Effector memory CD8-positive, alpha-beta T cell (primary cell): Measurements from ENCODE around the gene PTPRF.

ENCODE experiments used
- ATAC-seq: fragments of 150-1000 bp; cut with Tn5 transposase; replicated peaks from 2 replicates; pipeline ENCODE4 v1.10.0; 2021; ENCODE audit warnings: mild to moderate bottlenecking, moderate library complexity
- DNase-seq, 3 experiments: peaks; one replicate each; pipeline ENCODE4 v3.0.0; 2021
- H3K27ac Mint-ChIP-seq, 2 donors: one replicate each; pipeline ENCODE4 v1.8.0; 2022; ENCODE audit warnings: mild to moderate bottlenecking in 2 of 2, mixed read lengths in 2 of 2, moderate library complexity in 2 of 2
- H3K27me3 Mint-ChIP-seq, 2 donors: one replicate each; pipeline ENCODE4 v1.8.0; 2022; ENCODE audit warnings: mixed read lengths in 2 of 2
- H3K36me3 Mint-ChIP-seq: one replicate; pipeline ENCODE4 v1.8.0; 2022; ENCODE audit warnings: mild to moderate bottlenecking, moderate library complexity, mixed read lengths; ENCODE audit not compliant: insufficient read depth
- H3K4me1 Mint-ChIP-seq, 2 donors: one replicate each; pipeline ENCODE4 v1.8.0; 2022; ENCODE audit warnings: low read depth in 2 of 2, mixed read lengths in 2 of 2
- H3K4me3 Mint-ChIP-seq, 2 donors: one replicate each; pipeline ENCODE4 v1.8.0; 2022; ENCODE audit warnings: mild to moderate bottlenecking in 2 of 2, mixed read lengths in 2 of 2, moderate library complexity in 2 of 2
- H3K9me3 Mint-ChIP-seq, 2 donors: one replicate each; pipeline ENCODE4 v1.8.0; 2022; ENCODE audit warnings: mixed read lengths in 2 of 2

PTPRF gene

GRCh38 chr1:43659212-43660166 lies 128.8 kb downstream of the PTPRF start:
- H3K9me3 Mint-ChIP-seq = no peaks in the 10 kb centered on the region
- peaks cover 98% of the 10 kb centered on the region for H3K36me3 Mint-ChIP-seq
- H3K4me1 Mint-ChIP-seq = peaks cover 3 to 15% of the 10 kb centered on the region in 2 donors

GRCh38 chr1:43660355-43660754 lies 129.7 kb downstream of the PTPRF start:
- ATAC-seq = no peak
- no peaks in the 10 kb centered on the region for H3K27me3 Mint-ChIP-seq
- H3K36me3 Mint-ChIP-seq = peaks cover 97% of the 10 kb centered on the region
- H3K9me3 Mint-ChIP-seq = no peaks in the 10 kb centered on the region
- H3K27ac Mint-ChIP-seq = no peak overlapping the region
- DNase-seq = no peak
- no peak overlapping the region for H3K4me3 Mint-ChIP-seq
- H3K4me1 Mint-ChIP-seq = peaks cover 3 to 14% of the 10 kb centered on the region in 2 donors

More at GRCh38 chr1:43659212-43660166, 128.8 kb downstream of the PTPRF start:
- no peak for DNase-seq
- Mint-ChIP-seq H3K27ac (no peak overlapping the region), H3K27me3 (no peaks in the 10 kb centered on the region), H3K4me3 (no peak overlapping the region)
- no peak for ATAC-seq

GRCh38 chr1:43664369-43664768 lies 133.7 kb downstream of the PTPRF start:
- Mint-ChIP-seq H3K36me3 (peaks cover 96% of the 10 kb centered on the region), H3K4me1 (peaks cover 9 to 13% of the 10 kb centered on the region in 2 donors), H3K27ac (peak overlapping the region; percentile 54 to 55), H3K9me3 (no peaks in the 10 kb centered on the region), H3K4me3 (no peak overlapping the region), H3K27me3 (no peaks in the 10 kb centered on the region)
- DNase-seq (no peak), ATAC-seq (no peak)

- ATAC-seq (no peak), DNase-seq (no peak)
- no peaks in the 10 kb centered on the region for H3K27me3 Mint-ChIP-seq
- peaks cover 96% of the 10 kb centered on the region for H3K36me3 Mint-ChIP-seq
- H3K4me3 Mint-ChIP-seq = no peak overlapping the region
- peaks cover 5 to 14% of the 10 kb centered on the region in 2 donors for H3K4me1 Mint-ChIP-seq
- no peak overlapping the region for H3K27ac Mint-ChIP-seq
- no peaks in the 10 kb centered on the region for H3K9me3 Mint-ChIP-seq
Observed at GRCh38 chr1:43666608-43667007, 135.9 kb downstream of the PTPRF start.

GRCh38 chr1:43668956-43669355 lies 138.3 kb downstream of the PTPRF start:
- H3K27me3 Mint-ChIP-seq = no peaks in the 10 kb centered on the region
- peaks cover 10 to 12% of the 10 kb centered on the region in 2 donors for H3K4me1 Mint-ChIP-seq
- H3K9me3 Mint-ChIP-seq = no peaks in the 10 kb centered on the region
- H3K36me3 Mint-ChIP-seq = peaks cover 96% of the 10 kb centered on the region
- ATAC-seq = no peak
- H3K4me3 Mint-ChIP-seq = no peak overlapping the region
- peak overlapping the region in 1 of 2 donors; percentile 84 for H3K27ac Mint-ChIP-seq
- no peak for DNase-seq

- H3K36me3 Mint-ChIP-seq = peaks cover 96% of the 10 kb centered on the region
- H3K9me3 Mint-ChIP-seq = no peaks in the 10 kb centered on the region
- peaks cover 11% of the 10 kb centered on the region in 2 donors for H3K4me1 Mint-ChIP-seq
- ATAC-seq = no peak
- H3K27ac Mint-ChIP-seq = peak overlapping the region in 1 of 2 donors; percentile 84
- H3K27me3 Mint-ChIP-seq = no peaks in the 10 kb centered on the region
- H3K4me3 Mint-ChIP-seq = no peak overlapping the region
- DNase-seq = no peak
Observed at GRCh38 chr1:43669878-43670277, 139.2 kb downstream of the PTPRF start.

- peaks cover 96% of the 10 kb centered on the region for H3K36me3 Mint-ChIP-seq
- ATAC-seq (no peak), DNase-seq (no peak)
- no peaks in the 10 kb centered on the region for H3K9me3 Mint-ChIP-seq
- no peaks in the 10 kb centered on the region for H3K27me3 Mint-ChIP-seq
- H3K27ac Mint-ChIP-seq = peak overlapping the region in 1 of 2 donors; percentile 77
- H3K4me1 Mint-ChIP-seq = peaks cover 16 to 18% of the 10 kb centered on the region in 2 donors
- no peak overlapping the region for H3K4me3 Mint-ChIP-seq
Observed at GRCh38 chr1:43671193-43671592, 140.5 kb downstream of the PTPRF start.

GRCh38 chr1:43671626-43672330 lies 141.1 kb downstream of the PTPRF start:
- ATAC-seq = no peak
- no peaks in the 10 kb centered on the region for H3K27me3 Mint-ChIP-seq
- no peaks in the 10 kb centered on the region for H3K9me3 Mint-ChIP-seq
- H3K36me3 Mint-ChIP-seq = peaks cover 91% of the 10 kb centered on the region
- no peak overlapping the region for H3K4me3 Mint-ChIP-seq
- peaks cover 16 to 18% of the 10 kb centered on the region in 2 donors for H3K4me1 Mint-ChIP-seq
- DNase-seq = no peak
- H3K27ac Mint-ChIP-seq = peak overlapping the region in 1 of 2 donors; percentile 77

GRCh38 chr1:43673261-43673660 lies 142.6 kb downstream of the PTPRF start:
- H3K9me3 Mint-ChIP-seq = no peaks in the 10 kb centered on the region
- no peak overlapping the region for H3K4me3 Mint-ChIP-seq
- peak overlapping the region in 1 of 2 donors; percentile 28 for H3K27ac Mint-ChIP-seq
- peaks cover 77% of the 10 kb centered on the region for H3K36me3 Mint-ChIP-seq
- ATAC-seq (no peak), DNase-seq (no peak)
- H3K4me1 Mint-ChIP-seq = peaks cover 18 to 28% of the 10 kb centered on the region in 2 donors
- no peaks in the 10 kb centered on the region for H3K27me3 Mint-ChIP-seq
